Activated T-helper 17 cell treated with anti-CD3 and anti-CD28 coated beads, Interleukin-2, amount 50 U/mL, for 72 hours (primary cell): ENCODE data around the gene MAP3K4. TPM values are rescaled to one million over a fixed set of nuclear protein-coding genes. Genes with fewer than 3 reads are reported as not detected.
"Not testable (repeated sequence)": the region's sequence is repeated elsewhere in the genome, so short reads cannot be mapped to it uniquely, and the experiment has no call there.

ENCODE experiments used
- ATAC-seq: fragments of 150-1000 bp; cut with Tn5 transposase; replicated peaks from 2 replicates; pipeline ENCODE4 v1.10.0; 2021; ENCODE audit warnings: mild to moderate bottlenecking, moderate library complexity
- H3K27ac Mint-ChIP-seq: one replicate; pipeline ENCODE4 v1.8.0; 2022; ENCODE audit warnings: mixed read lengths
- H3K27me3 Mint-ChIP-seq: one replicate; pipeline ENCODE4 v1.8.0; 2022; ENCODE audit warnings: mixed read lengths
- H3K36me3 Mint-ChIP-seq: one replicate; pipeline ENCODE4 v1.8.0; 2022; ENCODE audit warnings: low read depth, mild to moderate bottlenecking, mixed read lengths
- H3K4me1 Mint-ChIP-seq: one replicate; pipeline ENCODE4 v1.8.0; 2022; ENCODE audit warnings: mixed read lengths
- H3K4me3 Mint-ChIP-seq: one replicate; pipeline ENCODE4 v1.8.0; 2022; ENCODE audit warnings: mild to moderate bottlenecking, mixed read lengths
- H3K9me3 Mint-ChIP-seq: one replicate; pipeline ENCODE4 v1.8.0; 2022; ENCODE audit warnings: mixed read lengths
- total RNA-seq, 2 donors: library from RNA; stranded (reverse); gene quantifications; one replicate each; pipeline ENCODE4 v1.2.3, GENCODE V29; 2022

Gene MAP3K4
- total RNA-seq, 2 donors from 2014 or later = 76.1 to 97.9 TPM

GRCh38 chr6:160983377-160983948 lies 8.1 kb upstream of the MAP3K4 start:
- not testable (repeated sequence) for H3K27ac Mint-ChIP-seq, H3K36me3 Mint-ChIP-seq, H3K4me3 Mint-ChIP-seq, H3K27me3 Mint-ChIP-seq, H3K4me1 Mint-ChIP-seq, ATAC-seq, H3K9me3 Mint-ChIP-seq

- no peak overlapping the region for H3K4me3 Mint-ChIP-seq
- no peak overlapping the region for H3K27ac Mint-ChIP-seq
- no peaks in the 10 kb centered on the region for H3K4me1 Mint-ChIP-seq
- ATAC-seq = no peak
- no peaks in the 10 kb centered on the region for H3K27me3 Mint-ChIP-seq
- no peaks in the 10 kb centered on the region for H3K36me3 Mint-ChIP-seq
- peaks cover 6% of the 10 kb centered on the region for H3K9me3 Mint-ChIP-seq
Observed at GRCh38 chr6:160986851-160987250, 4.7 kb upstream of the MAP3K4 start.

- peaks cover 2% of the 10 kb centered on the region for H3K36me3 Mint-ChIP-seq
- H3K27me3 Mint-ChIP-seq = no peaks in the 10 kb centered on the region
- ATAC-seq = no peak
- no peaks in the 10 kb centered on the region for H3K4me1 Mint-ChIP-seq
- H3K9me3 Mint-ChIP-seq = peaks cover 6% of the 10 kb centered on the region
- no peak overlapping the region for H3K4me3 Mint-ChIP-seq
- no peak overlapping the region for H3K27ac Mint-ChIP-seq
Observed at GRCh38 chr6:160987265-160987664, 4.3 kb upstream of the MAP3K4 start.

GRCh38 chr6:160990847-160991405 lies 643 bp upstream of the MAP3K4 start:
- peak overlapping the region; percentile 73 for H3K27ac Mint-ChIP-seq
- peaks cover 18% of the 10 kb centered on the region for H3K4me1 Mint-ChIP-seq
- ATAC-seq = no peak
- H3K27me3 Mint-ChIP-seq = no peaks in the 10 kb centered on the region
- H3K4me3 Mint-ChIP-seq = peak overlapping the region; percentile 97
- peaks cover 26% of the 10 kb centered on the region for H3K36me3 Mint-ChIP-seq
- no peaks in the 10 kb centered on the region for H3K9me3 Mint-ChIP-seq

GRCh38 chr6:160992061-160992979 lies 751 bp downstream of the MAP3K4 start:
- H3K36me3 Mint-ChIP-seq = peaks cover 29% of the 10 kb centered on the region
- H3K4me1 Mint-ChIP-seq = peaks cover 31% of the 10 kb centered on the region
- ATAC-seq = peak; percentile 51
- no peaks in the 10 kb centered on the region for H3K9me3 Mint-ChIP-seq
- H3K27ac Mint-ChIP-seq = peak overlapping the region; percentile 97
- peak overlapping the region; percentile 97 for H3K4me3 Mint-ChIP-seq
- no peaks in the 10 kb centered on the region for H3K27me3 Mint-ChIP-seq

- Mint-ChIP-seq H3K4me1 (peaks cover 36% of the 10 kb centered on the region), H3K27me3 (no peaks in the 10 kb centered on the region), H3K4me3 (peak overlapping the region; percentile 97), H3K27ac (peak overlapping the region; percentile 97), H3K36me3 (peaks cover 35% of the 10 kb centered on the region), H3K9me3 (no peaks in the 10 kb centered on the region)
- ATAC-seq = no peak
Observed at GRCh38 chr6:160992980-160993314, 1.4 kb downstream of the MAP3K4 start.

GRCh38 chr6:160995271-160995670 lies 3.7 kb downstream of the MAP3K4 start:
- peak overlapping the region; percentile 97 for H3K4me3 Mint-ChIP-seq
- no peaks in the 10 kb centered on the region for H3K27me3 Mint-ChIP-seq
- no peak overlapping the region for H3K27ac Mint-ChIP-seq
- peaks cover 36% of the 10 kb centered on the region for H3K4me1 Mint-ChIP-seq
- ATAC-seq = no peak
- peaks cover 38% of the 10 kb centered on the region for H3K36me3 Mint-ChIP-seq
- no peaks in the 10 kb centered on the region for H3K9me3 Mint-ChIP-seq

- peaks cover 36% of the 10 kb centered on the region for H3K4me1 Mint-ChIP-seq
- H3K4me3 Mint-ChIP-seq = peak overlapping the region; percentile 39
- H3K36me3 Mint-ChIP-seq = peaks cover 42% of the 10 kb centered on the region
- H3K27me3 Mint-ChIP-seq = no peaks in the 10 kb centered on the region
- peak overlapping the region; percentile 20 for H3K27ac Mint-ChIP-seq
- no peaks in the 10 kb centered on the region for H3K9me3 Mint-ChIP-seq
- no peak for ATAC-seq
Observed at GRCh38 chr6:160996131-160996601, 4.6 kb downstream of the MAP3K4 start.

GRCh38 chr6:160998217-160998616 lies 6.6 kb downstream of the MAP3K4 start:
- no peak for ATAC-seq
- Mint-ChIP-seq H3K36me3 (peaks cover 31% of the 10 kb centered on the region), H3K9me3 (no peaks in the 10 kb centered on the region), H3K4me3 (no peak overlapping the region), H3K27me3 (no peaks in the 10 kb centered on the region), H3K27ac (no peak overlapping the region), H3K4me1 (peaks cover 35% of the 10 kb centered on the region)

- no peak for ATAC-seq
- H3K9me3 Mint-ChIP-seq = no peaks in the 10 kb centered on the region
- H3K4me3 Mint-ChIP-seq = no peak overlapping the region
- no peak overlapping the region for H3K27ac Mint-ChIP-seq
- peaks cover 30% of the 10 kb centered on the region for H3K4me1 Mint-ChIP-seq
- peaks cover 25% of the 10 kb centered on the region for H3K36me3 Mint-ChIP-seq
- H3K27me3 Mint-ChIP-seq = no peaks in the 10 kb centered on the region
Observed at GRCh38 chr6:160998766-160999165, 7.2 kb downstream of the MAP3K4 start.

- ATAC-seq = no peak
- H3K9me3 Mint-ChIP-seq = no peaks in the 10 kb centered on the region
- H3K36me3 Mint-ChIP-seq = peaks cover 18% of the 10 kb centered on the region
- H3K4me1 Mint-ChIP-seq = peaks cover 22% of the 10 kb centered on the region
- H3K27me3 Mint-ChIP-seq = no peaks in the 10 kb centered on the region
- H3K27ac Mint-ChIP-seq = no peak overlapping the region
- no peak overlapping the region for H3K4me3 Mint-ChIP-seq
Observed at GRCh38 chr6:160999516-160999915, 7.9 kb downstream of the MAP3K4 start.

- no peak for ATAC-seq
- Mint-ChIP-seq H3K9me3 (no peaks in the 10 kb centered on the region), H3K4me1 (peaks cover 18% of the 10 kb centered on the region), H3K36me3 (peaks cover 16% of the 10 kb centered on the region), H3K4me3 (no peak overlapping the region), H3K27me3 (no peaks in the 10 kb centered on the region), H3K27ac (no peak overlapping the region)
Observed at GRCh38 chr6:161000632-161001031, 9.1 kb downstream of the MAP3K4 start.

- Mint-ChIP-seq H3K36me3 (peaks cover 16% of the 10 kb centered on the region), H3K27me3 (no peaks in the 10 kb centered on the region), H3K27ac (no peak overlapping the region), H3K9me3 (no peaks in the 10 kb centered on the region), H3K4me3 (no peak overlapping the region), H3K4me1 (peaks cover 12% of the 10 kb centered on the region)
- ATAC-seq = no peak
Observed at GRCh38 chr6:161001421-161001820, 9.9 kb downstream of the MAP3K4 start.

- H3K4me1 Mint-ChIP-seq = peaks cover 6% of the 10 kb centered on the region
- no peaks in the 10 kb centered on the region for H3K9me3 Mint-ChIP-seq
- H3K4me3 Mint-ChIP-seq = no peak overlapping the region
- no peaks in the 10 kb centered on the region for H3K27me3 Mint-ChIP-seq
- H3K36me3 Mint-ChIP-seq = peaks cover 13% of the 10 kb centered on the region
- no peak for ATAC-seq
- no peak overlapping the region for H3K27ac Mint-ChIP-seq
Observed at GRCh38 chr6:161003336-161003735, 11.8 kb downstream of the MAP3K4 start.

- Mint-ChIP-seq H3K27ac (no peak overlapping the region), H3K36me3 (peaks cover 16% of the 10 kb centered on the region), H3K4me3 (no peak overlapping the region), H3K9me3 (no peaks in the 10 kb centered on the region), H3K27me3 (no peaks in the 10 kb centered on the region), H3K4me1 (peaks cover 18% of the 10 kb centered on the region)
- no peak for ATAC-seq
Observed at GRCh38 chr6:161008245-161008644, 16.7 kb downstream of the MAP3K4 start.
